NCI-H526 treated with DMSO at 0.1 percent for 48 hours (cell line): ENCODE data around the gene TSC22D1.

Experiments used
- DNase-seq: peaks from one replicate; lab custom pipeline; 2025; lab: John Stamatoyannopoulos, UW

TSC22D1 gene

DNA sequence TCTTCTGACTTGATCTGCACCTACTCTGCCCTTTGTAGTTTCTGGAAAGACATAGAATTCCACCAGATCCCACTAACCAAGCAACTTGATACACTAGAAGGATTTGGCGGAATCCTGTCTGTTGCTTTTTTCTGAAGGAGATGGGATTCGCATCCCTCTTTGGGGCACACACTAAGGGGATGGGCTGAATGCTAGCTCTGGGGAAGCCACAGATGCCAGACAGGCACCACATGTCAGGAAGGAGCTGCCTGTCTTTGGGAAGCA is 150.4 kb downstream of the TSC22D1 start:
- DNase-seq: no peak

DNA sequence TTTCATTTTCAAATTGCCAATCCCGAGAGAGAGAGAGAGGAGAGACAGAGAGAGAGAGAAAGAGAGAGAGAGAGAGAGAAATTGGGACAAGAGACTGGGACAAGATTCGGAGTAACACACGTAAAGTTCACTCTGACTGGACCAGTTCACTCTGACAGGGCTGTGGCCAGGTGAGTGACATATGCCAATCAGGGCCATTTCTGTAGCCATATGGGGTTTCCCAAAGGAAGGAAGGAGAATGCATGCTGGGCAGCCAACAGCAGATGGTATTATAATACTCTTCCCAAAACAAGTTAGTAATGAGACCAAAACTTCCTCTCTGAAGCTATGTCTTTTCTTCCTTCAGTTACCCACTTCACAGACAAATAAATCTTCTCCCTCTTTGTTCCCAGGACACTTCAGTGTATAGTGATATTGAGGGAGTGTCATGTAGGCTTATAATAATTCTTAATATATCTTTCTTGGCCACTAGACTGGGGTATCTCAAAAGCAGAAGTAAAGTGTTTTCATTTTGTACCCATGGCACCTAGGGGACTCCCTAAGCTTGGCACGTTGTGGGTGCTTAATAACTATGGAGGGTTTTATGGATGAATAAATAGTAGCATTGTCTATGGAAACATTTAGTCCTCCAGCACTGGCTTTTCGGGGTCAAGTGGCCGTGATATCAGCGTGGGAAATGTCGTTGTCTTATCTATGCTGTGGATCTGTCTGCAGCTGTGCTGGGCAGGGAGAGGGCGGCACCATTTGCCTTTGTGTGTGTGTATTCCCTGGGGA is 150.9 kb downstream of the TSC22D1 start:
- DNase-seq: peak; percentile 72

DNA sequence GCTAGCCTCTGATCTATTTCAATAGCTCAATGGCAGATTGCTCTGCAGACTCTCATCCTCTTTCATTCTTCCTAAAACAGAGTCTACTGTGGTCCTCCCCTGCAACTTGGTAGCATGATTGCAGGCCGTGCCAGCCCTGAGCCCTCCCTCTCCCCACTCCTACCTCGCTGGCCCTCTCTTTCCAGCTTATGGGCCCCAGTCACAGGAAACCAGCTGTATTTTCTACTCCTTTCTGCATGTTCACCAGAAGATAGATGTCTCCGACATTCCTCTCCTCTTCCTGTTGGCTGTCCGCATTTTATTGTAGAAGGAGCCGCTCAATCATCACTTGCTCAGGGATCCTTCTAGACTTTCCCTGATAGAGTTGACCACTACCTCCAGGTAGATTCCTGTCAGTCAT is 152.3 kb downstream of the TSC22D1 start:
- no peak for DNase-seq

DNA sequence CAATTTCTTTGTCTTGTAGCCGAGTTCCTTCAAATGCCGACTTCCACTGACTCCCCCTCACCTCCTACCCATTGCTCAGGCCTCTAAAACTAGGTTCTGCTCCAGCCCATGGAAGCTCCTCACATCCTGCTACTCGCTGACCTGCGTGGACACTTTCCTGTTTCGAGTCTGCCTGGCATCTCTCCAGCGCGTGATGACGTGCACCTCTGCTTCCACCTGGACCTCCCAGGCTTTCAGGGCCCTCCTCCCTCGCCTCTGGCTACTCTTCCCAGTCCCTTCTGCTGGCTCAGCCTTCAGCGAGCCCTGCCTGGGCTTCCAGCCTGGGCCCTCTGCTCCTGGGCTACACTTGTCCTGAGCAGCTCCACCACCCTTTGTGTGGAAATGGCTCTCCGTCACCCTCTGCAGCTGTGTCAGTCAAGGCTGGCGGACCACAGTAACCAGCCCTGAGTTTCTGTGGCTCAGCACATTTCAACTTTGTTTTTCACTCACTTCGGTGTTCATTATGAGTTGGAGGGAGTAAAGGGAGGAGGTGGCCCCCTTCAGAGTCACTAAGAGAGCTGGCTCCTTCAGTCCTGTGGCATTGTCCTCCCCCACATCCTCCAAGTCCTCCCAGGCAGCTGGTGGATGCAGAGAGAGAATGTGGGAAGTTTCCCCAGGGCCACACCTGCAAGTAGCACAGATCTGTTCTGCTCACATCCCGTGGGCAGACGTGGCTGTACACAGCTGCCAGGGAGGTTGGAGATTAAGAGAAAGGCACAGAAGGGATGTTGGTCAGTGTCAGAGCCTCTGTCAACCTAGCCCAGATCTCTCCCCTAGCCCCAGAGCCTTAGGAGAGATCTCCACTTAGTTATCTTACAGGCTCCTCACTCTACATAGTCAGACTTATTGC is 153.1 kb downstream of the TSC22D1 start:
- no peak for DNase-seq

DNA sequence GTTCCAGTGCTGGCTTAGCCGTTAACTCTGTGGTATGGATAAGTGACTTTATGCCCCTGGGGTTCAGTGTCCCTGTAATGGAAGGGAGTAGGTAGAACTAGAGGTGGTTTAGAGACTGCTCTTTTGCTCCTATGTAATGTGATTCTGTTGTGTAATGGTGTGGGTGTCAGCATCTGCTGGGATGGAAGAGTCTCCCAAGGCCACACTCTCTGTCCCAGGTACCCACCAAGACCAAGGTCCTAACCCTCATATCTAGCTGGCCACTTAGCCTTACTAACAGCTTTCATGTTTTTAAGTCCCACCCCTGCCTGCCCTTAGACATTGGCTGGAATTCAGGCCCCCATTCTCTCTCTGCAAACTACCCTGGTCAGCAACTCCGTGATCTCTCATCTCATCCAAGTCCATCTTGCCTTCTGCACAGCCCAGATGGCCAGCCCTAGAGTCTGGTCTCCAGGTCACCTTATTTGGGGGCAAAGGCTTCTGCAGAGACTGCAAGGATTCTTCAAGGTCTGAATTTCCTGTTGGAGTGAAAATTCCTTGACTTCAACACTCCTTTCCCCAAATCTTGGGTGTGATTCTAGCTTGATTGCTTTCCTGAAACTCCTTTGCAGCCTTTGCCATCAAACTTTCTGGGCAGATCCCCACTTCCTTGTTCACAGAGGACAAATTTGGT is 154.1 kb downstream of the TSC22D1 start:
- no peak for DNase-seq

DNA sequence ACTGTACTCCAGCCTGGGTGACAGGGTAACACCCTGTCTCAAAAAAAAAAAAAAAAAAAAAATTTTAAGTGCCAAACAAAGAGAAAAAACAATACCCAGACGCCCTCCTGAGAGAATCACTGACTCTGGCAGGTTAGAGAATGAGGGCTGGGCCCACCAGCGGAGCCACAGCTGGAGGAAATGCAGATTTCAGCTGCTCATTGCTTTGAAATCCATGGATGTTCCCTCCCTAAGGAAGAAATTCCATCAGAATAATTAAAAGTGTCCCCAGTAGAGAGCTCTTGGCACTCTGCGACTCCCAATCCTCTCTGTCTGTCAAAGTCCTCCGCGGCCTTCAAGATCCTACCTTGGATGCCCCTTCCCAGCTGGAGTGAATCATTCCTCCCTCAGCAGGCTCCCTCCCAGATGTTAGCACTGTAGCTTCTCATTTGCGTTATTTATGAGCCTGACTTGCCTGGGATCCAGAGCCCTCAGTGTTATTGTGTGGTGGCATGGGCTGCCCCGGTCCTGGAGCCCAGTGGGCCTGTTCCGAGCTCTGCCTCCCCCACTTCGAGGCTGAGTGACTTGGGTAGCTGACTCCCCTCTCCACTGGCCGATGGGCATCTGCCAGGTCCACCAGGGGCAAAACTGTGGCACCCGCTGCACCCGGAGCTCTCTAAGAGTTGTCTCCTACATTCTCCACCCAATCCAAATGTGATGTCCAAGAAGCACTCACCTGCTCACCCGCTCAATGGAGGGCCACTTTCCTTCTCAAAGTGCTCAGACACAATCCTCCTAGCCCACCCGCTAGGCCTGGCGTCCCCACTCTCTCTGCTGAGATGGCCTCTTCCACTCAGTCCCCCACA is 155.5 kb downstream of the TSC22D1 start:
- no peak for DNase-seq

DNA sequence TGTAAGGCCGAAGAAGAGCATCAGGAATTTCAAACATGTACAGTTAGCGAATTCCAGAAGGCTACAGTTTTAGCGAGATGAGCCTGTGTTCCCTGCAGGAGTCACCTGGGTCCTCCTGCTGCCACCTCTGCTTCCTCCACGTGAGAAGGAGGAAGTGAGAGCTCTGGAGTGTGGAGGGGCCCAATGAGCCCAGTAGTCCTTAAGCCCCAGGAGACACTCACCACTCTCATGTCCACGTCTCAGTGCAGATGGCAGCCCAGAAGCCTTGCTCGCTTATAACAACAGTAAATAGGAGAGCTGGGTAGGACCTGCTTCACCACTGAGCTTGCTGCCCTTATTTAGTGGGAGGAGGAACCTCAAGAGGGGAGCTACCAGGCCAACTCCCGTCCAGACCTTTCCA is 158.3 kb downstream of the TSC22D1 start:
- DNase-seq: no peak

DNA sequence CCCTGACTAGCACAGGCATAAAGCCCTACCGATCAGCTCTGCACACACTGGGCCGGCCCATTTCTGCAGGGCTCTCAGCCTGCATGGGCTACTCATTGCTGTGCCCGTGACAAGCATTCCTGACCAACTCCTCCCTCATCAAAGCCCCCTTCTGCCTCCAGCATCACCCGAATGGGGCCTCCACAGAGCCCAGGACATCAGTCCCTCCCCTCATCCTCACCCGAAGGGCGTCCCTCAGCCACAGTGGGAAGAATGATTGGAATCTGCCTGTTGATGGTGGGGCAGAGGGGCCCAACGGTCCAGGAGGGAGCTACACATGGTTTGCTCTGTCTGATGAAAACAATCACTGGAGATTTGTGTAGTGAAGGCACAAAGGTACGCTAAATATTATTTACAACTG is 158.7 kb downstream of the TSC22D1 start:
- no peak for DNase-seq

DNA sequence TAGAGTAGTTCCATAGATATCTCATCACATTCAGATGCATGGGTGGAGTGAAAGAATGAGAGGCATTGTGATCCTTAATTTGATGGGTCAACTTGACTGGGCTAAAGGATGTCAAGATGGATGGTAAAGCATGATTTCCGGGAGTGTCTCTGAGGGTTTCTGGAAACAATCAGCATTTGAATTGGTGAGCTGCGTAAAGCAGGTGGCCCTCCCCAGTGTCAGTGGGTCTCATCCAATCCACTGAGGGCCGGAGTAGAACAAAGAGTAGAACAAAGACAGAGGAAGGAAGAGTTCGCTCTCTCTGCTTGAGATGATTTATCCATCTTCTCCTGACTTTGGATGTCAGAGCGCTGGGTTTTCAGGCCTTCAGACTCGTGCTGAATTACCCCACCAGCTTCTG is 159.4 kb downstream of the TSC22D1 start:
- DNase-seq: no peak

DNA sequence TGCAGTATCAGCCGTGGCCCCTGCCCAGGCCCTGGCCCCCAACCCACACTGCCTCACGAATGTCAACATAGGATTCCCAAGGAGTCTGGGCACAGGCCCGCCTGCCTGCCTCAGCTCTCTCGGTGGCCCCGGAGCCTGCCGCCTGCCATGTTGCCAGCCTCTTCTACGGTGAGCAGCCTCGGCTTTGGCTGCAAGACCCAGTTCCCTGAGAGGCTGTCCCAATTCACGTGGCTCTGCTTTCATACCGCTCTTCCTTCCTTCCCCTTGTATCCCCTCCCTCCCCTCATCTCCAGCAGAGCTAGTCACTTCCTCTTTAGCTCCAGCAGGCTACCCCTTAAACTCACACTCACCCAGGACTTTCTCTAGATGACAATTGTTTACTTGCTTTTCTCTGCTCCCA is 159.8 kb downstream of the TSC22D1 start:
- no peak for DNase-seq

DNA sequence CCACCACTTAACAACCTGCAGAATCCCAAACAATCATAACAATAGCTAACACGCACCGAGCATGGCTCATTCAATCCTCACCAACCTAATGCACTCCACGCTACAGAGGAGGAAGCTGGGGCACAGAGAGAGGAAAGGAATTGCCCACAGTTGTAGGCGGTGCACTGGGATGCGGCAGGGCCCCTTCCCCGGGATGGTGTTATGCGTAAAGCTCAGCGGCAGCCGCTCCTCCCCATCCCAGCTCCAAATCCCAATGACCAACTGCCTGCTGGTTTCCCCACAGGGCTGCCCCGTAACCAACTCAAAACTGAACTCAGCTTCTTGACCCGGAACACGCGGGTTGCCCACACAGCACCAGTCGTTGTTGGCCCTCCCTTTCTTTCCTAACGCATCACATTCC is 160.3 kb downstream of the TSC22D1 start:
- DNase-seq: no peak

DNA sequence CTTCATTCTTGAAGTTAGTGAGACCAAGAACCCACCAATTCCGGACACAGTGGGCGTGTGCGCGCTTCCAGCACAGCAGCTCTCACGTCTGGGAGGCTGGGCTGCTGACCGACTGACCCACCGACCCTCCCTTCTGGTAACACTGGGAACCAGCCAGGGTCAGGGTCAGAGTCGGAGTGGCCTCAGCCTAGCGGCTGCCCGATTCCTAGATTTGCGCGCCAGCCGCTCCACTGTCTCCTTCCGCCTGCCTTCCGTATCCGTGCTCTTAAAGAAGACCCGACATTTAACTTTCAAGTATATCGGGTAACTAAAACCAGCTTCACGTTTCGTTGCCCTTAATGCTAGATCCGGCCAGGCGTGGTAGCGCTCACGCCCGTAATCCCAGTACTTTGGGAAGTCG is 161.4 kb downstream of the TSC22D1 start:
- DNase-seq: no peak

DNA sequence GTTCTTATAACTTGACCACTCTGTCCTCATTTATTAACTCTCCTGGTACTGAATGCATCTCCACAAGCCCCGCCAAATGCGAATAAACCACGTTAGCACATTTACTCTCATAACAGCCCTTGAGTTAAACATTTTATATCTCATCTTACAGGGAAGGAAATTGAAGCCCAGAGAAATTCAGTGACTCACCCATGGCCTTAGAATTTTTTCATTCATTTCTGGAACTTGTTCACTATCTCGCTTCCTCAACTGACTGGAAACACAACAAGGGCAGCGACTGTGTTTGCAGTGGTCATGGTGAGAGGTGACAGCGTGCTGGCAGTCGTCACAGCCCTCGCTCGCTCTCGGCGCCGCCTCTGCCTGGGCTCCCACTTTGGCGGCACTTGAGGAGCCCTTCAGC is 163.0 kb downstream of the TSC22D1 start:
- no peak for DNase-seq

DNA sequence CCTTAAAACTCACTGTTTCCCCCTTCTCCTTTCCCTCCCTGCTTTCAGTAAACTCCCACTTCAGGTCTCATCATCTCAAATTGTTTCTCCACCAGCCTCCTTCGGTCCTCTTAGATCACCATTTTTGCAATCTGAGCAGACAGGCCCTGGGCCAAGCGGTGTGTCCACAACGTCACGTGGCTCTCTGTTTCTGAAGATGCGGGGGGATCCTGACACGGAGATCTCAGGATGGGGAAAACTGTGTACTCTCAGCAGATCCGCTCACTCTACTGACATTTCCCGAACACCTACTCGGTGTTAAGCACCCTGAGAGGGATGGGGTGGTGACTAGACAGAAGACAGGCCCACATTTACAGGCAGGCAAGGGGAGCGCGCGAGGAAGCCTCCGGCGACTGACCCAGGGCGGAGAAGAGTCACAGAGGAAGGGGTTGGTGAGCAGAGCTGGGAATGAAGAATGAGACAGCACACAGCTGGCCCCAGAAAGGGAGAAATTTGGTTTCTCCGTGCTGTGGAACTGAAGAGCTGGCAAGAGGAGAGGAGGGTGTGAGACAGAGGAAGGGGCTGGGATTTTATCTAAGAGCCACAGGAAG is 163.7 kb downstream of the TSC22D1 start:
- DNase-seq: no peak

DNA sequence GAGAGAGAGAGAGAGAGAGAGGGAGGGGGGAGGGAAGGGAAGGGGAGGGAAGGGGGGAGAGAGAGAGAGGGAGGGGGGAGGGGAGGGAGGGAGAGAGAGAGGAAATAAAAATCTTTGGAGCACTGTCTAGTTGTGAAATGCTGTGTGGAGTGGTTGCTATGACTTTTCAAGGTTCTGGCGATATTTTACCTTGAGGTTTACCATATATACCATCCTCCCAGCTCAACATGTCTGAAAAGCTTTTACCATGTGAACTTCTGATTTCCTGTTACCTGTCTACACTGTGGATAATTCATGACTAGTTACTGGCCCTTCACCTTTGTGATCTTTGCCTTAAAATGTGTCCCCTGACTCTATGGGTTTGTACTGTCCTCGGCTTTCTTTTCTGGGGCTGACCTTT is 164.3 kb downstream of the TSC22D1 start:
- DNase-seq: no peak

DNA sequence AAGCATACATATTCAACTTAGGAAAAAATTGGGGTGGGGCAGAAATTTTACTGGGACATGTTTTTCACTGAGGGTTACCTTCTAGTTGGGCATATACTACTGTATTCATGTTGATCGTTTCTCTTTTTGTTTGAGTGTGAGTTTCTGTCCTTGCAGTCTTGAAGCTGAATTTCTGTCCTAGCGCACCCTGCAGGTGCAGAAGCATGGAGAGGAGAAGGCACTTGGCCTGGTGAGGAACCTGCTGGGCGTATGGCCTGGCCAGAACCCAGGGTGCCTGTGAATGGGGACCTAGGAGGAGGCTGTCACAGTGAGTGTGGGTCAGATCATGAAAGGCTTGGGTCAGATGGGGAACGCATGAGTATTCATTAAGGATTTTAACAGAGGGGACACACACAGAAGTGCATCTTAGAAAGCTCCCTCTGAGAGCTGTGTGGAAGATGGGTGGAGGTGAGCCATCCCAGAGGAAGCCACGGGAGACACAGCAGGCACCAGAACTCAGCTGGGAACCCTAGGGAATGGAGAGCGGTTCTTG is 165.7 kb downstream of the TSC22D1 start:
- no peak for DNase-seq

DNA sequence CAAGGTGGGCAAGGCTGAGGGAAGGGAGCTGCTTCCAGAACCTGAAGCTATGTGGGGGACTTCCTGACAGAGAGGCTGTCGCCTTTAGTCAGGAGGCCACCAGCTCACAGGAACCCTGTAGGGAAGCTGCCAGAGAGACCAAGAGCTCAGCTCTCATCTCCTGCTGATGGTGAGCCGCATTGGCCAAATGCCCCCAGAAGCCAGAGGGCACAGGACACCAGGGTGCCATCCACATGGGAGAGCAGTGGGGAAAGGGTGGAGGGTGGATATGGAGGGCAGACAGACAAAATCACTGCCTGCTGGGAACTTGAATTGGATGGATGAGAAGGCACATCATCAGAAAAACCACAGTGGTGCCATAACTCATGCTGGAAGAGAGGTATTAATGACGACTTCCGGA is 166.5 kb downstream of the TSC22D1 start:
- no peak for DNase-seq

DNA sequence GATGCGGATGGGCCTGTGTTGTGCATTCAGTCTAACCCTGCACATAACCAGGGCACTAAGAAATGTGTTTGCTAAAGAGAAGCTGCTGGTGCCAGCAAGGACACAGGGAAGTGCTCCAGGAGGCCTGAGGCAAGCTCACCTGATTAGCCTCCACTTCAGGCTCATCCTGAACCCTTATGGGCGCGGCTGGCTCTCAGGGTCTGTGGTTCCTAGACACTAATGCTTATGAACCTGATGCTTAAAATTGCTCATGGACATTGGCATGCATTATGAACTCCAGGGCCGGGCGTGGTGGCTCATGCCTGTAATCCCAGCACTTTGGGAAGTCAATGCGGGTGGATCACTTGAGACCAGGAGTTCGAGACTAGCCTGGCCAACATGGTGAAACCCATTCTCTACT is 168.2 kb downstream of the TSC22D1 start:
- DNase-seq: no peak

DNA sequence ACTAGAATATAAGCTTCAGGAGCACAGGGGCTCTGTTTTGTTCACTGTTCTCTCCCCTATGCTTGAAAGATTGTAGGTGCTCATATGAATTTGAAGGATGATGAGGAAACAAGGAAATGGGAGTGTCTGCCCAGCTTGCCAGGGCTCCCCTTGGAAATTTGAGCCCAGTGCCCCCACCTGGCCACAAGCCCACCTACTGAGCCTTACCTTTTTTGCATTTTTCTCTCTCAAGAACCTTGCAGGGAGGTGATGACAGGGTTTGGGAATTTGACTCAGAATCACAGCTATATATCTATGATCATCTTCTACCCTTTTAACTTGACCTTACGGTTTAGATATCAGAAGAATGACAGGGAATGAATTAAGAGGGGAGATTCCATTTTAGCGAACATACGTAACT is 168.8 kb downstream of the TSC22D1 start:
- no peak for DNase-seq

DNA sequence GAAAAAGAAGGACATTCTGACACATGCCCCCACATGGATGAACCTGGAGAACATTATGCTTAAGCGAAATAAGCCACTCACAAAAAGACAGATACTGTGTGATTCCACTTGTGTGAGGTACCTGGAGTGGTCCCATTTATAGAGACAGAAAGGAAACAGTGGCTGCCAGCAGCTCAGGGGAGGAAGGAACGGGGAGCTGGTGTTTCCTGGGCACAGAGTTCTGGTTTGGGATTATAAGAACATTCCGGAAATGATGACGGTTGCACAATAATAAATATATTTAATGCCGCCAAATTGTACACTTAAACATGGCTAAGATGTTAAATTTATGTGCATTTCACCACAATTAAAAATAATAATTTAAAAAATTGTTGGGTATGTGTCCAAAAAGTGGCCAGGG is 169.5 kb downstream of the TSC22D1 start:
- DNase-seq: no peak
